Stimulated activated CD4-positive, alpha-beta T cell treated with anti-CD3 and anti-CD28 coated beads, TNF-alpha, amount 100 ng/mL, for 1 hour (primary cell): ENCODE results near the gene CCL26.

ENCODE experiments used
- DNase-seq, 3 donors: peaks; one replicate each; pipeline ENCODE4 v3.0.0-alpha.2; 2020; ENCODE audit warnings: low read depth in 3 of 3, low spot score in 1 of 3

CCL26 gene, protein sequence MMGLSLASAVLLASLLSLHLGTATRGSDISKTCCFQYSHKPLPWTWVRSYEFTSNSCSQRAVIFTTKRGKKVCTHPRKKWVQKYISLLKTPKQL

DNA sequence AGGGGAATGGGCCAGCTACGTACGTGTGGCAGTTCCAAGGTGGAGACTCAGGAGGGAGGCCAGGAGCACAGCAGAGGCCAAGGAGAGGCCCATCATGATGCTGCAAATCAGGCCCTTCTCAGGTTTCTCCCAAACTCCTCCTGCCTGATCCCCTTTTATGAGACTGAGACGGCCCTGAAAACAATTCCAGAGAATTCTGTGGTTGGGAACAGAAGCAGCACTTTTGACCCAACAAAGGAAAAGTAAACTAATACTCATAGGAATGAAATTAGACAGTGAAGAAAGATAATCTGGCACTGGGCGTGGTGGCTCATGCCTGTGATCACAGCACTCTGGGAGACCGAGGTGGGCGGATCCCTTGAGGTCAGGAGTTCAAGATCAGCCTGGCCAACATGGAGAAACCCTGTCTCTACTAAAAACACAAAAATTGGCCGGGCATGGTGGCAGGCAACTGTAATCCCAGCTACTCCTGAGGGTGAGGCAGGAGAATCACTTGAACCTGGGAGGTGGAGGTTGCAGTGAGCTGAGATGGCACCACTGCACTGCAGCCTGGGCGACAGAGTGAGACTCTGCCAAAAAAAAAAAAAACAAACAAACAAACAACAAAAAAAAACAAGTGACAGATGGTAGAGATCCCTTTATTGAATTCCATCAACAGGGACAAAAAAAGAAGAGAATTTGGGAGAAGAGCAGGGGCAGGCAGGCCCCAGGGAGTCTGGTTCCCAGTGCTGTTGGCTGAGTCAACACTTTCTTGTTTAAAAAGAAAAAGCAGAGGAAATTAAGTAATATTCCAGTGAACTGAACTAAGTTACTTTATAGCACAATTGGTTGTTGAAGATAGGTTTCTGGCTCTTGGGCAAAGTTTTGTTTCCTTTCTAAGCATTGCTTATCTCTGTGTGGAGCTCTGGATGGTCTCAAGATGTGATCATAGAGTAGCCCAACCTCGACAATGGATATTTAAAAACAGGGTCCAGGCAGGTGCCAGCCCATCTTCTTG, at the start of gene CCL26:
TSS of gene CCL26 (minus strand) at position 131 of the 997 bp plus-strand sequence. CDS start at position 96, 35 bp downstream.
- DNase-seq, result no peak

DNA sequence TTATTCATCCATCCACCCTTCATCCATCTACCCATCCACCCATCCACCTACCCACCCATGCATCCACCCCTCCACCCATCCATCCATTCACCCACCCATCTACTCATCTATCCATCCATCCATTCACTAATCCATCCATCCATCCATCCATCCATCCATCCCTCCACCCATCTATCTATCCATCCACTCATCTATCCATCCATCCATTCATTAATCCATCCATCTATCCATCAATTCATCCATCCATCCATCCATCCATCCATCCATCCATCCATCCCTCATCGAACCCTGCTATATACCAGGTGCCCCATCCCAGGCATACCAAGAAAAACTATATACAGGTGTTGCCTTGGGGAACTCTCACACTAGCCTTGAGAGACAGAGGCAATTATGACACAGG, 48.7 kb upstream of the CCL26 start:
- no peak for DNase-seq

DNA sequence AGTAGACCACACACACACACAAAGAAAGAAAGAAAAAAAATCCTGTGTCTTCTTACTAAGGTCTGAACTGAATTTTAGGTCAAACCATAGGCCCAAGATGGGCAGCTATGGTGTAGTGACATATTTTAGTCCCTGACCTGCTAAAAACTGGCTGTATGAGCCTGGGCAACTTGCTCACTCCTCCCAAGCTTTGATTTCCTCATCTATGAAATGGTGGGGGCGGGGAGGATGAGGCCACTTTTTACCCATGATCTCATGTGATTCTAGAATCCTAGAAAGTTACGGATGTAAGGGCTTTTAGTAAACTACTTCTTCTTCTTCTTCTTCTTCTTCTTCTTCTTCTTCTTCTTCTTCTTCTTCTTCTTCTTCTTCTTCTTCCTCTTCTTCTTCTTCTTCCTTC, 47.7 kb upstream of the CCL26 start:
- DNase-seq, result no peak

DNA sequence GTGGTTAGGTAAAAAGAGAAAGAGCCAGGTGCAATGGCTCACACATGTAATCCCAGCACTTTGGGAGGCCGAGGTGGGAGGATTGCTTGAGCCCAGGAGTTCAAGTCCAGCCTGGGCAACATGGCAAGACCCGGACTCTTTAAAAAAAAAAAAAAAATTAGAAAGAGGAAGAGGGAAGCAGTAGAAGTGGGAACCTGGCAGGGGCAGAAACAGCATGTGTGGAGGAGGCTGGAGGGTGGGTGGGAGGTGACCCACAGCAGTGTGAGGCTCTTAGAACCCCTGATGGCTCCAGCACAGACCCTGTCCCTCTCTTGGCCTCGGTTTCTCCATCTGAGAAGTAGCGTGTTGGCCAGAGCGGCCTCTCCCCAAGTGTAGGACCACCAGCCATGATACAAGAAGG, 46.5 kb upstream of the CCL26 start:
- DNase-seq, result no peak

DNA sequence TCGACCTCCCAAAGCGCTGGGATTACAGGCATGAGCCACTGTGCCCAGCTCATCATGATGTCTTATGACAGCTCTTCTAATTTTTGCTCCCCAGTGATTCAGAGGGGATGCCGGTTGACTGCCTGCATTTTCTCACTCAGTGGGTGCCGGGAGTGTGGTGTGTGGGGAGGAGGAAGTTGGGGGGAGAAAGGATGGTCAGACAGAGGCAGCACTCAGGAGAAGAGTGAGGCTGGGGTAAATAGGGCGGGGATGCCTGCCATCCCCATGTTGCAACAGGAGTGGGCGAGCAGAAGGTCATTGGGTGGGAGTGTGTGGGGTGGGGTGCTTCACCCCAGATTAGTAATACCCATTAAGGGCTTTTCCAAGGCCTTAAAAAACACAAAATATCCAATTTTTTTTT, 45.1 kb upstream of the CCL26 start:
- DNase-seq, result no peak

DNA sequence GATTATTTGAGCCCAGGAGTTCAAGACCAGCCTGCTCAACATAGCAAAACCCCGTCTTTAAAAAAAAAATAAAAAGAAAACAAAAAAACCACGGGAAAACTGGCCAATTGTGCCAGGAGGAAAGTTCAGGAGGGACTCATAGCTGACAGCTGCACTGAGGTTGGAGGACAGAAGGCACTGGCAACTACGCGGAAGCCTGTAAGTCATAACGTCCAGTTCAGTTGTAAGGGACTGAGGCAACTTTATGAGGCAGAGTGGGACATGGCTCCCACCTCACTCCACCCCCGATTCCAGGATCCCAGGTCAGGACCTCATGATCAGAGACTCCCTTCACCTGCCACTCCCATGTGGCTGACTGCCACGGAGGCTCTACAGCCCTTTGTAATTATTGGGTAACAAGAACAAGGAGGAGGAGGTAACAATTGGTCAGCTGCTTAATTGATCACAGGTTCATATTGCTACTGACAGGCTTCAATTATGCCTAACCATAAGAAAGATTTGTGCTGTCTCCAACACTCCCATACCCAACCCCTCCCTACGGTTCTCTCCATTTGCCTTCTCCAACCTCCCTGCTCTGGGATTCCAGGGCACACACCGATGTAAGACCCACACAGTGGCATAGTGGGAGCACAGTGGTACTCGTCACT, 43.5 kb upstream of the CCL26 start:
- DNase-seq, result no peak

DNA sequence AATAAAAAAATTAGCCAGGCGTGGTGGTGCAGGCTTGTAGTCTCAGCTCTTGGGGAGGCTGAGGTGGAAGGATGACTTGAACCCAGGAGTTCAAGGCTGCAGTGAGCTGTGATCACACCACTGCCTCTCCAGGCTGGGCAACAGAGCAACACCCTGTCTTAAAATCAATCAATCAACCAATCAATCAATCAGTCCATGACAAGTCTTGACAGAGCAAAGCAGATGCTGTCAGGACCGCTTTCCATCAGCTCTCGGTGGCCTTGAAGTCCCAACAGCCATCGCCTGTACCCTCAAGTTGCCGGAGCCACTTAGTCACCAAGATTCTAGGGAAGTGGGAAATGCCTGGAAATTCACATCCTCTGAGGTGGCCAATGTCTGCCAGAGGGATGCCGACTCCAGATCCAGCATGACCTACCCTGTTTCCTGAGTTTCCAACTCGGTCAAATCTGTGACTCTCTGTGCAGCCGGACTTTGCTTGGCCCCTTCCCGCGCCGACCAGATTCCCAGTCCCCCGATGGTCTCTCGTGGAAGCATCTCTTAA, 42.5 kb upstream of the CCL26 start:
- DNase-seq, result no peak

DNA sequence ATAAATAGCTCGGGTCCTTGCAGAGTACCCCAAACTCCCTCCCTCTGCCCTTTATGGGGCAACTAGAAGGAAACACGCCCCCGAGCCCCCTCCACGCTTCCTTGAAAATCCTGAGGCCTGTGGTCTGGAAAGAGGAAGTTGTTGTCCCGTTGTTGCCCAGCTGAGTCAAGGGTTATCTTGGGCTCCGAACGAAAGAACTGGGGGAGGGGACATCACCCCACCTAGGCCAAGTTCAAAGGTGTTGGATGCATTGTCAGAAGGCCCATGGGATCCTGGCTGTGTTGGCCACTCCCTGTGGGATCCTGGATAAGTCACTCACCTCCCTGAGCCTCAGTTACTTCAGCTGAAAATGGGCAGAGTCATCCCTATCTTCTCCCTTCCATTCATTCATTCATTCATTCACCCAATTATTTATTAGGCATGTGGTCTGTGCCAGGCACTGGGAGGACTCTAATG, 41.8 kb upstream of the CCL26 start, which contains the start of gene CCL24:
TSS of gene CCL24 (minus strand) at position 26 of the 456 bp plus-strand sequence. CDS start 91 bp downstream, outside the sequence.
- no peak for DNase-seq

DNA sequence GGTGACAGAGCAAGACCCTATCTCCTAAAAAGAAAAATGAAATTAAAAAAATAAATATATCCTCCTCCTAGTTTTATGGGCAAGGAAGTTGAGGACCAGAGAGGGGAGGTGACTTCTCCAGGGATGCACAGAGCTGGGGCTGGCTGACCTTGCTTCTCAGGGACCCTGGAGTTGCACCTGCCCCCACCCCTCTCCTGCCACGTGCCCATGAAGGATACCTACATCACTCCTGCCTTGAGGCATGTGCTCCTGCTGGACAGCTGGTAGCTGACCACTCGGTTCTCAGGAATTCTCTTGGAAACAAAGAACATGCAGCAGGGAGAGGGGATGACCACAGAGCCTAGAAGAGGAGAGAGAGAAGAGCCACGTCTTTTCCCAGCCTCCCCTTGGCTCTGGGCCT, 41.1 kb upstream of the CCL26 start:
- no peak for DNase-seq

DNA sequence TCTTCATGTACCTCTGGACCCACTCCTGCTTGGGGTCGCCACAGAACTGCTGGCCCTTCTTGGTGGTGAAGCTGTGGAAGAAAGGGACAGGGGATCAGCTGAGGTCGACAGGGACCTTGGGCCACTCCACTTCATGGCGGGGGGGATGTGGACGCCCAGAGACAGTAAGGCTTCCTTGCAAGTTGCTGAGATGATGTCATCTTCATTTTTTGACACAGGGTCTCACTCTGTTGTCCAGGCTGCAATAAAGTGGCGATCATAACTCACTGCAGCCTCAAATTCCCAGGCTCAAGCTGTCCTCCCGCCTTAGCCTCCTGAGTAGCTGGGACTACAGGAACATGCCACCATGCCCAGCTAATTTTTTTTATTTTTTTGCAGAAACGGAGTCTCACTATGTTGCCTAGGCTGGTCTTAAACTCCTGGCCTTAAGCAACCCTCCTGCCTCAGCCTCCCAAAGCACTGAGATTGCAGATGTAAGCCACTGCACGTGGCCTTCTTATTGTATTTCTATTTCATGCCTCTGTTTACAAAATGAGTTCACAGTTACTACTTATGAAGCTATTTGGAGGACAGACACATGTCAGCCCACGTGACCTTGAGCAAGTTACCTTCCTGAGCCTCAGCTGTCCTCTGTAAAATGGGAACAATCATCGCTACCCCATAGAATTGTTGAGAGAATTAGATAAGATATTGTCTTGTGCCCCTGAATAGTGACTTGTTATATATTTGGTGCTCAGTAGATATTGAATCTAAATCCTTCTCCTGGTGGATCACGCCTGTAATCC, 40.1 kb upstream of the CCL26 start:
- no peak for DNase-seq

DNA sequence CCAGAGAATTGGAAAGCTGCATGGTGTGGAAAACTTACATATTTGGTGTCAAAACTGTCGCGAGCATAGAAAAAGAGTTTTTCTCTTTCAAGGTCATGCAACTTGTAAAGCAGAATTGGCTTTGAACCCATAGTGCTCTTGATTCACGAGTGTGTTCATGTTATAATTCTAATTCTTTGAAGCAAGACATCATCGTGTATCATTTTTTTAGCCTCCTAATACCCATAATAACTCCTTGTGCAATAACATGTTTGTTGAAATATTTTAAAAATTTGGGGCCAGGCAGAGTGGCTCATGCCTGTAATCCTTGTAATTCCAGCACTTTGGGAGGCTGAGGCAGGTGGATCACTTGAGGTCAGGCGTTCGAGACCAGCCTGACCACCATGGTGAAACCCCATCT, 37.4 kb upstream of the CCL26 start:
- DNase-seq, result no peak

DNA sequence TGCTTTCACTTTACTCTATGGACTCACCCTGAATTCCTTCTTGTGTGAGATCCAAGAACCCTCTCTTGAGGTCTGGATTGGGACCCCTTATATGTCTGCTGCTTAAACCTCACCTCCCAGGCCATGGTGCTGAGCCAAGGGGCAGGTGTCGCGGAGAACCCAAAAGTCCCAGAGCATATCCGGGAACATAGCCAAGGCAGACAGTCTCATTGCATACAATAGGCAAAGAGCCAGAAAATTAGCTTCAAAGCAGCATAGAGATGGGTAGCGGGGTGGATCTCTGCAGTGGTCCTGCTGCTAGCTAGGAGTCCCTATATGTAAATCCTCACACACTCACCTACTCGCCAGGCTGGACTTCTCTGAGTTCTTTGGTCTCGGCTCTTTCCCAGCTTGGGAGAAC, 36.1 kb upstream of the CCL26 start:
- DNase-seq, result no peak

DNA sequence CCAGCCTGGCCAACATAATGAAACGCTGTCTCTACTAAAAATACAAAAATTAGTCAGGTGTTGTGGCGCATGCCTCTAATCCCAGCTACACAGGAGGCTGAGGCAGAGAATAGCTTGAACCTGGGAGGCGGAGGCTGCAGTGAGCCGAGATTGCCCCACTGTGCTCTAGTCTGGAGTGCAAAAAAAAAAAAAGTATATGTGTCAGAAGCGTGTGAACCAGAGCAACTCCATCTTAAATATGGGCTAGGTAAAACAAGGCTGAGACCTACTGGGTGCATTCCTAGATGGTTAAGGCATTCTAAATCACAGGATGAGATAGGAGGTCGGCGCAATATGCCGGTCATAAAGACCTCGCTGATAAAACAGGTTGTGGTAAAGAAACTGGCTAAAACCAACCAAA, 35.4 kb upstream of the CCL26 start:
- no peak for DNase-seq

DNA sequence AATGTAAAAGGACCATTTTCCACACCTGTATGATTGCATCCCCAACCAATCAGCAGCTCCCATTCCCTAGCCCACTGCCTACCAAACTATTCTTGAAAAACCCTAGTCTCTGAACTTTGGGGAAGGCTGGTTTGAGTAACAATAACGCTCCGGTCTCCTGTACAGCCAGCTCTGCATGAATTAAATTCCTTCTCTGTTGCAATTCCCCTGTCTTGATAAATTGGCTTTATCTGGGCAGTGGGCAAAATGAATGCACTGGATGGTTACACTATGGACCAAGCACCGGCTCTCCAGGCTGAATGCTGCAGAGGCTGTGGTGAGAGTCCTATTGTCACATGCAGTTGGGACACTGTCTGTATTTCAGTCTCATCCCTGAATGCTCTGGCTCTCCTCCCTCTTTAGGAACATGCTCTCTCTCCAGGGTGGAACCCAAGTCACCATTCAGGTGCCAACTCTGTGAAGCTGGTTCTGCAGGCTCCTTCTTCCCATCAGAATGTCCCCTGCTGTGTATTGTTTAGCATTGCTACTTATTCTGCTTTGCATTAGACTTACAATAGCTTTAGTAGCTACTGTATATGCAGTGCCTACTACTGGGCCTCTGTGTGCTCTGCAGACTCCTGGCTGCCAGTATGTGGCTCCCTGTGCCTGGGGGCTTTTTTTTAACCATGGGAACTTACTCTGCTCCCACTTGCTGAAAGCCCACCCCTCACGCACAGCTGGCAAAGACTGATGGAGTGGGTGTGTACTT, 34.7 kb upstream of the CCL26 start:
- DNase-seq, result no peak

DNA sequence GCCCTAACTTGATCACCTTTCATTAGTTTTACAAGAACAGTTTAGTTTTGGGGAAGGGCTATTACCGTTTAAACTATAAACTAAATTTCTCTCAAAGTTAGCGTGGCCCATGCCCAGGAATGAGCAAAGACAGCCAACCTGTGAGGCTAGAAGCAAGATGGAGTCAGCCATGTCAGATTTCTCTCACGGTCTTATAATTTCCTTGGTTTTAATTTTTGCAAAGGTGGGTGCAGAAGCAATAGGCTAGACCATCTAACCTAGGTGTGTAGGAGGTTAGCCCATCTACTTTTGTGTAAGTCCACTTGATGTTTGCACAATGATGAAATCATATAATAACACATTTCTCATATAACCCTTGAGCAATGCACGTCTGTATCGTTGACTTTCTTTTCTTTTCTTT, 32.7 kb upstream of the CCL26 start:
- no peak for DNase-seq

DNA sequence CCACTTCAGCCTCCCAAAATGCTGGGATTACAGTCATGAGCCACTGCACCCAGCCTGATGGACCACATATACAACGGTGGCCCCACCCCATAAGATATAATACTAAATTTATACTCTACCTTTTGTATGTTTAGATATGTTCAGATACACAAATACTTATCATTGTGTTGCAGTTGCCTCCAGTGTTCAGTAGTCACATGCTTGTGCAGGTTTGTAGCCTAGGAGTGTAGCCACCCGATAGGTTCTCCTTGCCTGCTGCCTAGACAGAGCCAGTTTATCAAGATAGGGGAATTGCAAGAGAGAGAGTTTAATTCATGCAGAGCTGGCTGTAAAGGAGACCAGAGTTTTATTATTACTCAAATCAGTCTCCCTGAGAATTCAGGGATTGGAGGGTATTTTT, 32.0 kb upstream of the CCL26 start:
- DNase-seq, result no peak

DNA sequence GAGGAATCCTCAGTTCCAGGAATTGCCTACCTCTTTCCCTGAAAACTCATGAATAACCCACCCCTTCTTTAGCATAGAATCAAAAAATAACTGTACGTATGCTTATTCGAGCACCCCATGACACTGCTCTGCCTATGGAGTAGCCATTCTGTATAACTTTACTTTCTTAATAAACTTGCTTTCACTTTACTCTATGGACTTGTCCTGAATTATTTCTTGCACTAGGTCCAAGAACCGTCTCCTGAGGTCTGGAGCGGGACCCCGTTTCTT, 30.5 kb upstream of the CCL26 start:
- DNase-seq, result no peak

DNA sequence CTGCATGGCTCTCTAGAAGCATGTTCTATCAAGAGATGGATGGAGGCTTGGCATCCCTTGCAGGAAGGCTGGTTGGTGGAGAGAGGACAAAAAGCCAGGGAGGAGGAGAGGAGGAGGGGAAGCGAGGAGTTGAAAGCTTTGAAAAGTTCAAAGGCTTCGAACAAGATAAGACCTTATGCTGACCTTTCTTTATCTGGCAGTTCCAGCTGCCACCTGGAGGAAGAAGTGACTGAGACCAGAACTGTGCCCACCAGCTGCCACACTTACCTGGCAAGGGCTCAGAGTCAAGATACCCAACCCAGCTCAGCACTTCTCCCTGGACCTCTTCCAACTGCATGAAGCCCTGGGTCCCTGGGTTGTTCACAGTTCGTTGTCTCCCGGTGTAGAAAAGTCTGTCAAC, 26.8 kb upstream of the CCL26 start:
- DNase-seq, result no peak

DNA sequence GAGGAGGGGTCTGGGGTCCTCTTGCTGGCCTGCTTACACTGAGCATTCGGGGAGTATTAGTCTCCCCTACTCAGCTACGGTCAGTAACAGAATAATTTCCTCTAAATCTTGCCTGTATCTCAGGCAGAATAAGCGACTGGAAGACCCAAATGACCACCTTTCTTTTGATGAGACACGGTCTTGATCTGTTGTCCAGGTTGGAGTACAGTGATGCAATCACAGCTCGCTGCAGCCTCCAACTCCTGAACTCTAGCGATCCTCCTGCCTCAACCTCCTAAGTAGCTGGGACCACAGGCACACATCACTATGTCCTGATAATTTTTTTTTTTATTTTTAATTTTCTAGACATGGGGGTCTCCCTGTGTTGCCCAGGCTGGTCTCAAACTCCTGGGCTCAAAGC, 24.4 kb upstream of the CCL26 start:
- no peak for DNase-seq

DNA sequence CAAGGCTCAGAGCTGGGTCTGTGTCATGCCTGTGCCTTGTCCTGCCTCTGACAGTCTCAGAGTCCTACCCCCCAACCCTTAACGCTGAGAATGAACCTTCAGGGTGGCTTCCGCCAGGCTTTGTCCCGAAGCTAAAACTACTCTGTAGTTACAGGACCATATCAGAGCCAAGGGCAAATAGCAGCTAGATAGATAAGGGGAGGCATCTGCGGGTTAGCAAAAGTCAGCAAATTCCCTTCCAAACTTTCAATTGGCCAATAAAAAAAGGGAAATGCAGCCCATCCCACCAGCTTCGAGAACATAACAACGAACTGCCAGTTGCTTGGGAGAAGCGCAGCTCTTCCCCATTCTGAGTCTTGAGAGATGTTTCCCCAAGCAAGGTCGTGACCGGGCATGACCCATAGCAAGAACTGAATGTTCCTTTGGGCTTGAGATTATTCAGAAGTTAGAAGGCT, 23.8 kb upstream of the CCL26 start:
- DNase-seq, result no peak
